Nephron progenitor cell (in vitro differentiated cells): Measurements from ENCODE around the gene MUSTN1.

Source experiments
- DNase-seq: peaks from one replicate; pipeline ENCODE4 v3.0.0; 2021
- H3K27ac Mint-ChIP-seq: 2 replicates; pipeline ENCODE4 v1.8.0; 2021; ENCODE audit warnings: mild to moderate bottlenecking, moderate library complexity, mixed read lengths
- H3K27me3 Mint-ChIP-seq: 2 replicates; pipeline ENCODE4 v1.8.0; 2021; ENCODE audit warnings: mild to moderate bottlenecking, low read depth, mixed read lengths; ENCODE audit not compliant: poor library complexity
- H3K36me3 Mint-ChIP-seq: 2 replicates; pipeline ENCODE4 v1.8.0; 2021; ENCODE audit warnings: low read depth, mixed read lengths
- H3K4me1 Mint-ChIP-seq: 2 replicates; pipeline ENCODE4 v1.8.0; 2021; ENCODE audit warnings: mixed read lengths
- H3K4me3 Mint-ChIP-seq: 2 replicates; pipeline ENCODE4 v1.8.0; 2021; ENCODE audit warnings: mild to moderate bottlenecking, moderate library complexity, mixed read lengths
- H3K9me3 Mint-ChIP-seq: 2 replicates; pipeline ENCODE4 v1.8.0; 2021; ENCODE audit warnings: mild to moderate bottlenecking, moderate library complexity, mixed read lengths
- TF ChIP-seq, protein P1 (sequence below): fragments of 200-600 bp; sonication (generic); IDR thresholded peaks from 2 replicates; pipeline ENCODE4 v1.5.0; 2021; ENCODE audit warnings: antibody characterized with exemption

MUSTN1 gene

DNA sequence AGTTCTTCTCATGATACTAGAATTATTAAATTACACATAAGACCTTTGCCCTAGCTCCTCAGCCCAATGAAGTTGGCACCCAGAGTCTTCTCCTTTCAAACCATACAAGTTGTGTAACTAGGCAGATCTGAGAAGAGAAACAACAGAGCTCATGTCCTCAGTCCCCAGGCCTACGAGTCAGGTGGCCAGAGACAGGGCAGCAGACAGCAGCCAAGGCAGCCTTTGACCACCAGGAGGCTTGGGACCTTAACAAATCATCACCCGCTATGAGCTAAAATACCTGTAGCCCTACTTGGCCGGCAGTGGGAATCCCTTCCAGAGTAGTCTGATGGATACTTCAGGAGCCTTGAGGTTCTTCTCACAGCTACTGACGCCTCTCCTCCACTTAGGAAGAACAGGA is 44.3 kb upstream of the MUSTN1 start:
- no peak for DNase-seq
- H3K4me1 Mint-ChIP-seq: peaks cover 9% of the 10 kb centered on the region
- no peaks in the 10 kb centered on the region for H3K9me3 Mint-ChIP-seq
- H3K36me3 Mint-ChIP-seq: no peaks in the 10 kb centered on the region
- no peak overlapping the region for H3K4me3 Mint-ChIP-seq
- peaks cover 3% of the 10 kb centered on the region for H3K27me3 Mint-ChIP-seq
- TF ChIP-seq, protein P1, sequence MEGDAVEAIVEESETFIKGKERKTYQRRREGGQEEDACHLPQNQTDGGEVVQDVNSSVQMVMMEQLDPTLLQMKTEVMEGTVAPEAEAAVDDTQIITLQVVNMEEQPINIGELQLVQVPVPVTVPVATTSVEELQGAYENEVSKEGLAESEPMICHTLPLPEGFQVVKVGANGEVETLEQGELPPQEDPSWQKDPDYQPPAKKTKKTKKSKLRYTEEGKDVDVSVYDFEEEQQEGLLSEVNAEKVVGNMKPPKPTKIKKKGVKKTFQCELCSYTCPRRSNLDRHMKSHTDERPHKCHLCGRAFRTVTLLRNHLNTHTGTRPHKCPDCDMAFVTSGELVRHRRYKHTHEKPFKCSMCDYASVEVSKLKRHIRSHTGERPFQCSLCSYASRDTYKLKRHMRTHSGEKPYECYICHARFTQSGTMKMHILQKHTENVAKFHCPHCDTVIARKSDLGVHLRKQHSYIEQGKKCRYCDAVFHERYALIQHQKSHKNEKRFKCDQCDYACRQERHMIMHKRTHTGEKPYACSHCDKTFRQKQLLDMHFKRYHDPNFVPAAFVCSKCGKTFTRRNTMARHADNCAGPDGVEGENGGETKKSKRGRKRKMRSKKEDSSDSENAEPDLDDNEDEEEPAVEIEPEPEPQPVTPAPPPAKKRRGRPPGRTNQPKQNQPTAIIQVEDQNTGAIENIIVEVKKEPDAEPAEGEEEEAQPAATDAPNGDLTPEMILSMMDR: no peak
- H3K27ac Mint-ChIP-seq: no peak overlapping the region

DNA sequence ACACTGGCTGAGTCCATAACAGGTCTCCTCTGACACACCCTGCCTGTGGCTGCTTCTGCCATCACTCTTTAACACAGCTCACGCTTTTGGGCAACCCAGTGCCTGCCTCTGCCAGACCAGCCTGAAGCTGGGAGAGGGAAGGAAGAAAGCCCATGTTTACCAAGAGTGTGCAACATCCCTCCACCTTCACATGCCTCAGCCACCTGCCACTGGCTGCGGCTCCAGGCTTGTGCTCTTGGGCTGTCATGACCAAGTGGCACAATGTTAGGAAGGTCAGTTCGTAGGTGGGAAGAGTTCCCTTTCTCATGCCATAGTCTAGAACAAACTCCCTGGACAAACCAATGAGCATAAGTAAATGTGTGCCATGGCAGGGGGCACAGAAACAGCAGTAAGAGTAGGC is 42.3 kb upstream of the MUSTN1 start:
- no peak for DNase-seq
- H3K27ac Mint-ChIP-seq: no peak overlapping the region
- peaks cover 3% of the 10 kb centered on the region for H3K27me3 Mint-ChIP-seq
- TF ChIP-seq, protein P1: no peak
- H3K9me3 Mint-ChIP-seq: no peaks in the 10 kb centered on the region
- peaks cover 12% of the 10 kb centered on the region for H3K4me1 Mint-ChIP-seq
- H3K4me3 Mint-ChIP-seq: no peak overlapping the region
- no peaks in the 10 kb centered on the region for H3K36me3 Mint-ChIP-seq

DNA sequence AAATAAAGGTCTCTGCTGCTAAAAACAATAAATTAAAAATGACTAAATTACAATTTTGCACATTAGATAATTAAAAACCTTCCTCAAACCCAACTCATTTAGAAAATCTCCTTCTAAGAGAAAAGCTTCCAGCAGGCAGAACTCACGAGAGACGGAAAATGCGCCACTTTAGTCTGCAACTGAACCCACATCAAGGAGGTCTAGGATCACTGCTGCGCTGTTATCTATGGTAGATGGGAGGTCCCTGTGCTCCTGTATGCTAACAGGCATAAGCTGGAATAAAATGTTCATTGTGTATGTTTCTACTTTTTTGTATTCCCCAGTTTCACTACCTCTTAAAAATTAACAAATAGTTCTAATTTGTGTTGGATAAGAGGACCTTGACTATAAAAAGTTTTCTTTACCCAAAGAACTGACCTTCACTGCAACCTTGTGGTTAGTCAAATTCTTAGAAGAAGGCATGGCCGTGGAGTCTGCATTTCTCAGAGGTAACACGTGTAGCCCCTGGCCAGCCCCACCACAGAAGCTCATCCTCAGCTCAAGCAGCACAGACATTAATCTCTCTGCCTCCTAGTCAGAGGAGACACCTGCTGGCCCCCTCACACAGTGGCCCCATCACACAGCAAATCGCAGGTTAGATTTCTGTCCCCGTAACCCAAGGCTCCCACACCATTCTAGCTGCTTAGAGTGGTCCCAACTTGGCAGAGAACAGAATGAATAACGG is 40.2 kb upstream of the MUSTN1 start:
- no peak overlapping the region for H3K4me3 Mint-ChIP-seq
- peaks cover 3% of the 10 kb centered on the region for H3K27me3 Mint-ChIP-seq
- no peak for DNase-seq
- no peak overlapping the region for H3K27ac Mint-ChIP-seq
- peaks cover 9% of the 10 kb centered on the region for H3K4me1 Mint-ChIP-seq
- TF ChIP-seq, protein P1: no peak
- no peaks in the 10 kb centered on the region for H3K9me3 Mint-ChIP-seq
- H3K36me3 Mint-ChIP-seq: no peaks in the 10 kb centered on the region

DNA sequence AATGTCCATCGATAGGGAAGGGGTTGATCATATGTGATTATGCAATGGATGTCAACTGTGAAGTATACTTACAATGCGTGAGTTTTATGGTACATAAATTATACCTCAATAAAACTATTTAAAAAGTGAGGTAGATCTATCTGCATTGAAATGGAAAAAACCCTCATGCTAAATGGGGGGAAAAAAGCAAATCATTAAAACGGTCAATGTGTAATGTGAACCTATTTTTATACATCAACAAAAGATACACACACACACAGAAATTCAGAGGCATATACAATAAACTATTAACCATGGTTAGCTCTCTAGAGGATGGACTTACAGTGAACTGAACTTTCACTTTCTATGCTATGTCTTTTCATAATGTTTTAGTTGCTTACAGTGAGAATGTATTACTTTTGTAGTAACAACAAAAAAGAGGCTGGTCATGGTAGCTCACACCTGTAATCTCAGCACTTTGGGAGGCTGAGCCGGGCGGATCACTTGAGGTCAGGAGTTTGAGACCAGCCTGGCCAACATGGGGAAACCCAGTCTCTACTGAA is 39.4 kb upstream of the MUSTN1 start:
- peaks cover 9% of the 10 kb centered on the region for H3K4me1 Mint-ChIP-seq
- DNase-seq: no peak
- H3K27ac Mint-ChIP-seq: no peak overlapping the region
- H3K27me3 Mint-ChIP-seq: peaks cover 3% of the 10 kb centered on the region
- no peaks in the 10 kb centered on the region for H3K36me3 Mint-ChIP-seq
- H3K9me3 Mint-ChIP-seq: no peaks in the 10 kb centered on the region
- H3K4me3 Mint-ChIP-seq: no peak overlapping the region
- TF ChIP-seq, protein P1: no peak

DNA sequence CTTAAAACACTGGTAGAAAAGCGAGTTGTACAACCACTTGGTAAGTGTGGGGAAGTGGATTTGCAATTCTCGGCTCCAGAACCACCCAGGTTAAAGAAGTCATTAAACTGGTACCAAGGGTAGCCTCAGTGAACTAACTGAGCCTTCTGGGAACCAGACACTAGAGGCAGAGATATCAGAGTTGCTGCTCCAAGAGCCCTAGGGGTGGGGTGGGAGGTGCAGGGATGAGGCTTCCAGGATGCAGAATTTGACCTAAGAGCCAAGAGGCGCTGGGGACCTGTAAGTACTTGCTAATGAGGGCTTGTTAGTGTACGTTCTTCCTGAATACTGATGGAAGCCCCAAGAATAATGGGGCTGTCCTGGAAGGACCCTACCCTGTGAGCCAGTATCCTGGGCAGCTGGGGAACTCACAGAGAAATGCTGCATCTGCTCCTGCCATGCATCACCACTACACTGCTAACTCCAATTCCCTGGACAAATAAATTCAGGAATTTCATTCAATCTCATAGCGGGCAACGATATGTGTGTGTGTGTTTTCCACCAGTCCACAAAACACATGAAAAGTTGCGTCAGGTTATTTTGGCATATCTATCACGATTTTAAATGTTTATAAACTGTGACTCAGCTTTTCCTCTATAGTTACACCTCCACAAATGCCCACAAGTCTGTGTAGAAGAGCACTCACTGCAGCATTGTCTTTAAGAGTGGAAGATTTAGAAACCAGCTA is 38.8 kb upstream of the MUSTN1 start:
- no peak for DNase-seq
- TF ChIP-seq, protein P1: no peak
- Mint-ChIP-seq H3K36me3 (no peaks in the 10 kb centered on the region), H3K27me3 (peaks cover 3% of the 10 kb centered on the region), H3K9me3 (no peaks in the 10 kb centered on the region), H3K4me1 (peaks cover 9% of the 10 kb centered on the region), H3K27ac (no peak overlapping the region), H3K4me3 (no peak overlapping the region)
